HepG2 (cell line): Measurements from ENCODE around the gene TK2. TPM values are rescaled to one million over a fixed set of nuclear protein-coding genes. Genes with fewer than 3 reads are reported as not detected.
A peak's percentile ranks its signal among the peaks of the same experiment; 100 is the strongest.

Experiments used
- CAMTA2 ChIP-seq: sonication (generic); formaldehyde crosslinking; IDR thresholded peaks from 2 replicates; pipeline ENCODE4 v1.4.0; 2020; ENCODE audit warnings: mild to moderate bottlenecking, missing genetic modification reagents, borderline replicate concordance
- CBFB ChIP-seq: sonication (generic); formaldehyde crosslinking; IDR thresholded peaks from 2 replicates; pipeline ENCODE4 v1.4.0; 2020; ENCODE audit warnings: missing genetic modification reagents
- ETS1 ChIP-seq: sonication (generic); formaldehyde crosslinking; IDR thresholded peaks from 2 replicates; pipeline ENCODE4 v1.4.0; 2020; ENCODE audit warnings: missing genetic modification reagents
- FOXK2 ChIP-seq: fragments of 450-650 bp; IDR thresholded peaks from 2 replicates; pipeline ENCODE4 v1.6.1; 2016
- PLRG1 ChIP-seq: fragments of 450-650 bp; conservative IDR thresholded peaks from 2 replicates; pipeline ENCODE4 v1.6.1; 2016
- WIZ ChIP-seq: sonication (generic); formaldehyde crosslinking; IDR thresholded peaks from 2 replicates; pipeline ENCODE4 v1.5.1; 2020; ENCODE audit warnings: mild to moderate bottlenecking, missing genetic modification reagents
- ZIK1 ChIP-seq: sonication (generic); formaldehyde crosslinking; IDR thresholded peaks from 2 replicates; pipeline ENCODE4 v1.5.0; 2020; ENCODE audit warnings: mild to moderate bottlenecking, low read depth, missing genetic modification reagents, borderline replicate concordance
- ZMYM3 ChIP-seq: sonication (generic); formaldehyde crosslinking; IDR thresholded peaks from 2 replicates; pipeline ENCODE4 v1.5.1; 2020; ENCODE audit warnings: mild to moderate bottlenecking, missing genetic modification reagents
- ZNF350 ChIP-seq: sonication (generic); formaldehyde crosslinking; IDR thresholded peaks from 2 replicates; pipeline ENCODE4 v1.4.0; 2020; ENCODE audit warnings: mild to moderate bottlenecking, low read depth, missing genetic modification reagents, borderline replicate concordance
- ZNF574 ChIP-seq: sonication (generic); formaldehyde crosslinking; IDR thresholded peaks from 2 replicates; pipeline ENCODE4 v1.4.0; 2020; ENCODE audit warnings: missing genetic modification reagents
- ZNF749 ChIP-seq: sonication (generic); formaldehyde crosslinking; IDR thresholded peaks from 2 replicates; pipeline ENCODE4 v1.8.0; 2022; ENCODE audit warnings: mild to moderate bottlenecking, missing genetic modification reagents, moderate library complexity, borderline replicate concordance
- polyA plus RNA-seq, 8 experiments: library from polyadenylated mRNA; depleted of rRNA in 3 of 8; stranded (reverse) in 7 of 8; unstranded in 1 of 8; fragments of >200 nt; fragmentation: Illumina TruSeq in 4 of 8; extraction: Trizol in 4 of 8; gene quantifications; 2 replicates each; pipeline versions ENCODE4 v1.2.1 to v1.2.3, GENCODE V29; 2011 to 2016; ENCODE audit warnings: low read depth in 4 of 8, missing spikeins in 1 of 8, mixed read lengths in 1 of 8; ENCODE audit not compliant: insufficient read depth in 1 of 8
- total RNA-seq, 5 experiments: library from RNA; depleted of rRNA; stranded (reverse); fragments of >200 nt; fragmentation: Illumina TruSeq; extraction: Trizol; gene quantifications; 2 replicates each; pipeline ENCODE4 v1.2.3, GENCODE V29; 2016; ENCODE audit warnings: low read depth in 1 of 5
- TF ChIP-seq, protein P1 (sequence below): sonication (generic); formaldehyde crosslinking; IDR thresholded peaks from 2 replicates; pipeline ENCODE4 v1.9.0; 2022; ENCODE audit warnings: missing genetic modification reagents, mild to moderate bottlenecking, borderline replicate concordance
- TF ChIP-seq, protein P2 (sequence below), 2 experiments: fragments of 450-650 bp in 1 of 2; sonication (generic) in 1 of 2; formaldehyde crosslinking in 1 of 2; IDR thresholded peaks; 2 replicates each; pipeline versions ENCODE4 v1.6.1 to v1.8.0; 2016 to 2022; ENCODE audit warnings: antibody characterized with exemption in 1 of 2, mild to moderate bottlenecking in 1 of 2, missing genetic modification reagents in 1 of 2

TK2 gene
- total and polyA plus RNA-seq, 2 of the 13 experiments (the other 11 are each of a cell fraction or from before 2014, with no cell fraction given): 18.7 to 21.0 TPM

DNA sequence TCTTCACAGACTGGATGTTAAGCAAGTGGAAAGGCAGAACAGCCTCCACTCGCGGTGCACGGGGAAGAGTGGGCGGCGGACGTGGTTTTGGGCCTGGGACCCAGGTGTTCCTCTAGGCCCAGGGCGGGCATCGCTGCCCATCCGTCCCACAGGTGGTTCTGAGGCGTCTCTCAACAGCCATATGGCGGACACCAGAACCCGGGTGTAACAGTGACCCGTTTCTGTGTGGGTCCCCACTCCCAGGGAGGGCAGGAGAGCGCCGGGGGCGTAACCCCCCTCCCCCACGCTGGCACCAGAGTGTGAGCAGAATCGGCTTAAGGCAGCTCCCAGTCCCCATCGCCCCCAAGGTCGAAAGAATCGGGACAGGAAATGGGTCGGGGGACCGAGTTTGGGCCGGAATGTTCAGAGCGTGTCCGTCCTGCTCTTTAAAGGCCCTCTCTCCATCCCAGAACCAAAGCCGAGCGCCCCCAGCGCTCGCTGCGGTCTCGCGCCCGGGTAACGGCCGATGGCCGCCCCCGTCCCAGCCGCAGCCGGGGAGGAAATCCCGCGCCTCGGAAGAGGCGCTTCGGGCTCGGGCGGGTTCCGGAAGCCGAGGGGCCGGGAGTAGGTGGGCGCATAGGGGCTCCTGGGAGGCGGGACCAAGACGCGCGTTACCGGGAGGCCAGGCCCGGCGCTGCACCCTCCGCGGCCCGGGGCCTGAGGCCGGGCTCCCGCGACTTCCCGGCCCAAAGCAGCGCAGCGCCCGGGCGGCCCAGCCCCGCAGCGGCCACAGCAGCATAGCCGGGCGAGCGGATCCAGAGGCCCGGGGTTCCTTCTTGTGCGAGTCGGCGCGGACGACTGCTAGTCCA lies at the start of gene TK2 (continued):
- TF ChIP-seq ZNF574: peak; percentile 82
- TF ChIP-seq ZNF350 (CRISPR knock-in tag): peak; percentile 66; the same call in 1 of the 2 replicates
- TF ChIP-seq WIZ (CRISPR knock-in tag): no peak
- TF ChIP-seq ZMYM3 (CRISPR knock-in tag): peak; percentile 37
- TF ChIP-seq, protein P1, sequence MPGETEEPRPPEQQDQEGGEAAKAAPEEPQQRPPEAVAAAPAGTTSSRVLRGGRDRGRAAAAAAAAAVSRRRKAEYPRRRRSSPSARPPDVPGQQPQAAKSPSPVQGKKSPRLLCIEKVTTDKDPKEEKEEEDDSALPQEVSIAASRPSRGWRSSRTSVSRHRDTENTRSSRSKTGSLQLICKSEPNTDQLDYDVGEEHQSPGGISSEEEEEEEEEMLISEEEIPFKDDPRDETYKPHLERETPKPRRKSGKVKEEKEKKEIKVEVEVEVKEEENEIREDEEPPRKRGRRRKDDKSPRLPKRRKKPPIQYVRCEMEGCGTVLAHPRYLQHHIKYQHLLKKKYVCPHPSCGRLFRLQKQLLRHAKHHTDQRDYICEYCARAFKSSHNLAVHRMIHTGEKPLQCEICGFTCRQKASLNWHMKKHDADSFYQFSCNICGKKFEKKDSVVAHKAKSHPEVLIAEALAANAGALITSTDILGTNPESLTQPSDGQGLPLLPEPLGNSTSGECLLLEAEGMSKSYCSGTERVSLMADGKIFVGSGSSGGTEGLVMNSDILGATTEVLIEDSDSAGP (CRISPR knock-in tag): no peak
- TF ChIP-seq ZIK1 (CRISPR knock-in tag): no peak; the same call in 1 of the 2 replicates
- TF ChIP-seq ZNF749: peak; percentile 92; the same call in 1 of the 2 replicates
- TF ChIP-seq, protein P2, sequence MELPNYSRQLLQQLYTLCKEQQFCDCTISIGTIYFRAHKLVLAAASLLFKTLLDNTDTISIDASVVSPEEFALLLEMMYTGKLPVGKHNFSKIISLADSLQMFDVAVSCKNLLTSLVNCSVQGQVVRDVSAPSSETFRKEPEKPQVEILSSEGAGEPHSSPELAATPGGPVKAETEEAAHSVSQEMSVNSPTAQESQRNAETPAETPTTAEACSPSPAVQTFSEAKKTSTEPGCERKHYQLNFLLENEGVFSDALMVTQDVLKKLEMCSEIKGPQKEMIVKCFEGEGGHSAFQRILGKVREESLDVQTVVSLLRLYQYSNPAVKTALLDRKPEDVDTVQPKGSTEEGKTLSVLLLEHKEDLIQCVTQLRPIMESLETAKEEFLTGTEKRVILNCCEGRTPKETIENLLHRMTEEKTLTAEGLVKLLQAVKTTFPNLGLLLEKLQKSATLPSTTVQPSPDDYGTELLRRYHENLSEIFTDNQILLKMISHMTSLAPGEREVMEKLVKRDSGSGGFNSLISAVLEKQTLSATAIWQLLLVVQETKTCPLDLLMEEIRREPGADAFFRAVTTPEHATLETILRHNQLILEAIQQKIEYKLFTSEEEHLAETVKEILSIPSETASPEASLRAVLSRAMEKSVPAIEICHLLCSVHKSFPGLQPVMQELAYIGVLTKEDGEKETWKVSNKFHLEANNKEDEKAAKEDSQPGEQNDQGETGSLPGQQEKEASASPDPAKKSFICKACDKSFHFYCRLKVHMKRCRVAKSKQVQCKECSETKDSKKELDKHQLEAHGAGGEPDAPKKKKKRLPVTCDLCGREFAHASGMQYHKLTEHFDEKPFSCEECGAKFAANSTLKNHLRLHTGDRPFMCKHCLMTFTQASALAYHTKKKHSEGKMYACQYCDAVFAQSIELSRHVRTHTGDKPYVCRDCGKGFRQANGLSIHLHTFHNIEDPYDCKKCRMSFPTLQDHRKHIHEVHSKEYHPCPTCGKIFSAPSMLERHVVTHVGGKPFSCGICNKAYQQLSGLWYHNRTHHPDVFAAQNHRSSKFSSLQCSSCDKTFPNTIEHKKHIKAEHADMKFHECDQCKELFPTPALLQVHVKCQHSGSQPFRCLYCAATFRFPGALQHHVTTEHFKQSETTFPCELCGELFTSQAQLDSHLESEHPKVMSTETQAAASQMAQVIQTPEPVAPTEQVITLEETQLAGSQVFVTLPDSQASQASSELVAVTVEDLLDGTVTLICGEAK (IDR thresholded peaks at IDR 0.05): no peak
- TF ChIP-seq, protein P2 (CRISPR knock-in tag; IDR thresholded peaks at IDR 0.05): no peak
- no peak for TF ChIP-seq PLRG1
- no peak for TF ChIP-seq FOXK2
- no peak; the same call in 1 of the 2 replicates for TF ChIP-seq ETS1 (CRISPR knock-in tag)
- no peak for TF ChIP-seq CAMTA2 (CRISPR knock-in tag)
- TF ChIP-seq CBFB (CRISPR knock-in tag): peak; percentile 70; the same call in 1 of the 2 replicates
